Activated naive CD8-positive, alpha-beta T cell treated with anti-CD3 and anti-CD28 coated beads, Interleukin-2, amount 10 ng/mL, durations not matched to agents 7 days and 5 days (primary cell): ENCODE results near the gene DNAH14. TPM values are rescaled to one million over a fixed set of nuclear protein-coding genes. Genes with fewer than 3 reads are reported as not detected.
"Not testable (repeated sequence)": the region's sequence is repeated elsewhere in the genome, so short reads cannot be mapped to it uniquely, and the experiment has no call there.

Source experiments
- ATAC-seq: fragments of 150-1000 bp; cut with Tn5 transposase; one replicate; pipeline ENCODE4 v1.10.0; 2021; ENCODE audit warnings: low read depth, moderate library complexity
- POLR2A ChIA-PET: fragments of 350-600 bp; sonication (Branson Sonifier 250); formaldehyde crosslinking; loops from one replicate; lab custom pipeline; 2021; ENCODE audit warnings: antibody characterized with exemption; lab: Charles Lee
- DNase-seq: peaks from one replicate; pipeline ENCODE4 v3.0.0; 2021
- H3K27ac Mint-ChIP-seq: one replicate; pipeline ENCODE4 v1.8.0; 2022; ENCODE audit warnings: mild to moderate bottlenecking, mixed read lengths
- H3K27me3 Mint-ChIP-seq: one replicate; pipeline ENCODE4 v1.8.0; 2022; ENCODE audit warnings: mild to moderate bottlenecking, moderate library complexity, mixed read lengths
- H3K36me3 Mint-ChIP-seq: one replicate; pipeline ENCODE4 v1.8.0; 2021; ENCODE audit warnings: mild to moderate bottlenecking, mixed read lengths
- H3K4me1 Mint-ChIP-seq: one replicate; pipeline ENCODE4 v1.8.0; 2021; ENCODE audit warnings: mixed read lengths
- H3K4me3 Mint-ChIP-seq: one replicate; pipeline ENCODE4 v1.8.0; 2022; ENCODE audit warnings: mild to moderate bottlenecking, moderate library complexity, mixed read lengths
- H3K9me3 Mint-ChIP-seq: one replicate; pipeline ENCODE4 v1.8.0; 2021; ENCODE audit warnings: mixed read lengths
- total RNA-seq, 2 experiments: library from RNA; stranded (reverse); gene quantifications; one replicate each; pipeline ENCODE4 v1.2.3, GENCODE V29; 2021

DNAH14 gene
- total RNA-seq, result not detected

DNA sequence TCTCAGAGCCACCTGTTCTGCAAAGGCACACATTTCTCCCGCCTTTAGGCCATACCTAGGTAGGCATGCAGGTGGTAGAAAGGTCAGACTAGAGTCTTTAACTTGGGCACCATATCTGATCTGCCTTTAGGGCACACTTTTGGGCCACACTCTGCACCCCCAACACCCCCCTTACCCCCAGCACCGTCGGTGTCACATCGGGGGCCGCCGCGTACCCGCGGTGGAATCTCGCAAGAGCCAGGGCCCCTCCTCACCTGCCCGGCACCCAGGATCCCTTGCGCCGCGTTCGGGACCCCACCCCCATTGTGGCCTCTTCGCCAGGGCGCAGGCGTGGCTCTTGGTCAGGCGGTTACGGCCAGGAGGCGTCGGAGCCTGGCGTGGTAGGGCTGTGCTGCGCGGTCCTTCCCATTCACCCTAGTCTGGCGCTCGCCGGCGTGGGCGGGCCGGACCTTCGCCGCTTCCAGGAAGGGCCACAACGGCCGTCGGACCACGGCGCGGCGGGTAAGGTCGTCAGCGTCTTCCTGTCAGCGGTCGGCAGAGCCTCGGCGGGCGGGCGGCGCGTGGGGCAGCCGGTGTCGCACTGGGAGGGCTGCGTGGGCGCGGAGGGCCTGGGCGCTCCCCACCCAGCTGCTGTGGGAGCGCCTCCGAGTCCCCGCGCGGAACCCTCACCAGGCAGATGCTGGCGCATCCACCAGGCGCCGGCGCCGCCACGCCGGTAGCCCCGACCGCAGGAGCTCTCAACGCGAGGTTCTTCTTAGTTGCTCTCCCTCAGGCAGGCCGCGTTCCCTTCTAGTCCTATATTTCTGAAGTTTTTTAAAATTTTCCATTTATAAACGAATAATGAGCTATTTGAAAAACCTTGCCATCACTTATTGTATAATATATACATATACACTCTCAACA is at the start of gene DNAH14:
Gene DNAH14 (plus strand): TSS at position 341 of the 903 bp plus-strand sequence. CDS start 23,028 bp downstream, outside the sequence.
- H3K4me3 Mint-ChIP-seq, result peak within 1 kb of the TSS; percentile 58
- no peaks in the 10 kb centered on the region for H3K4me1 Mint-ChIP-seq
- POLR2A ChIA-PET, result no interaction called here
- no peak within 1 kb of the TSS for H3K27ac Mint-ChIP-seq
- ATAC-seq, result peak; percentile 61
- no peaks in the 10 kb centered on the region for H3K36me3 Mint-ChIP-seq
- peaks cover 32% of the 10 kb centered on the region for H3K27me3 Mint-ChIP-seq
- DNase-seq, result peak; percentile 39
- H3K9me3 Mint-ChIP-seq, result peaks cover 23% of the 10 kb centered on the region

GRCh38 chr1:224880593-224881307 is 48.7 kb upstream of the DNAH14 start:
- ATAC-seq (no peak), DNase-seq (no peak)
- Mint-ChIP-seq H3K4me3 (no peak overlapping the region), H3K9me3 (peaks cover 2% of the 10 kb centered on the region), H3K36me3 (no peaks in the 10 kb centered on the region), H3K27me3 (peaks cover 6% of the 10 kb centered on the region), H3K4me1 (no peaks in the 10 kb centered on the region), H3K27ac (no peak overlapping the region)
- POLR2A ChIA-PET, result no interaction called here

GRCh38 chr1:224881308-224881692 is 48.2 kb upstream of the DNAH14 start:
- H3K27me3 Mint-ChIP-seq, H3K36me3 Mint-ChIP-seq, DNase-seq, H3K4me1 Mint-ChIP-seq, H3K27ac Mint-ChIP-seq, H3K9me3 Mint-ChIP-seq, H3K4me3 Mint-ChIP-seq, POLR2A ChIA-PET, ATAC-seq: not testable (repeated sequence)

- no peaks in the 10 kb centered on the region for H3K36me3 Mint-ChIP-seq
- ATAC-seq, result no peak
- H3K9me3 Mint-ChIP-seq, result peaks cover 7% of the 10 kb centered on the region
- H3K27ac Mint-ChIP-seq, result no peak overlapping the region
- H3K4me1 Mint-ChIP-seq, result no peaks in the 10 kb centered on the region
- H3K27me3 Mint-ChIP-seq, result peaks cover 6% of the 10 kb centered on the region
- H3K4me3 Mint-ChIP-seq, result no peak overlapping the region
- DNase-seq, result no peak
- POLR2A ChIA-PET, result no interaction called here
These were observed 47.7 kb upstream of the DNAH14 start for GRCh38 chr1:224881762-224882211.

DNA sequence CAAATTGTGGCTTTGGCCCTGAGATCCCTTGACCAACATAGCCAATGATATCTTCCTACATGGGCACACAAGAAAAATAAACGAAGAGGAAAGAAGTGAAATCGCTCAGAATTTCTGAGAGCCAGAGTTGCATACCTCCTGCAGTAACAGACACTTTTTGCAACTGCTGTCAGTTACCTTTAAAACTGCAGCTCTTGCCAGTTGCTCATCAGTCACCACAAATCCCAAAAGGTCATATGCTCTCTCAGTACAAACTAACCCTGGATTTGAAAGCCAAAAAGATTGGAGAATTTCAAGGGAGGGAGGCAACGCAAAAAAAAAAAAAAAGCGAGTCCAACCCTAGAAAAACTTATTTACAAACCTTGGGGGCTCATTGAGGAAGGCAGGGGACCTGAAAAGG is 47.2 kb upstream of the DNAH14 start:
- Mint-ChIP-seq H3K4me1 (no peaks in the 10 kb centered on the region), H3K27ac (no peak overlapping the region), H3K4me3 (no peak overlapping the region), H3K9me3 (peaks cover 7% of the 10 kb centered on the region), H3K36me3 (no peaks in the 10 kb centered on the region), H3K27me3 (peaks cover 6% of the 10 kb centered on the region)
- ATAC-seq (no peak), DNase-seq (no peak)
- POLR2A ChIA-PET, result no interaction called here

GRCh38 chr1:224883091-224883490 is 46.4 kb upstream of the DNAH14 start:
- H3K36me3 Mint-ChIP-seq, result no peaks in the 10 kb centered on the region
- H3K27me3 Mint-ChIP-seq, result peaks cover 6% of the 10 kb centered on the region
- POLR2A ChIA-PET, result no interaction called here
- no peaks in the 10 kb centered on the region for H3K4me1 Mint-ChIP-seq
- H3K9me3 Mint-ChIP-seq, result peaks cover 7% of the 10 kb centered on the region
- DNase-seq (no peak), ATAC-seq (no peak)
- no peak overlapping the region for H3K4me3 Mint-ChIP-seq
- no peak overlapping the region for H3K27ac Mint-ChIP-seq

GRCh38 chr1:224884361-224884801 is 45.1 kb upstream of the DNAH14 start:
- ATAC-seq, result no peak
- Mint-ChIP-seq H3K27me3 (peaks cover 6% of the 10 kb centered on the region), H3K9me3 (peaks cover 7% of the 10 kb centered on the region), H3K4me3 (no peak overlapping the region), H3K27ac (no peak overlapping the region), H3K36me3 (no peaks in the 10 kb centered on the region), H3K4me1 (no peaks in the 10 kb centered on the region)
- POLR2A ChIA-PET, result no interaction called here
- DNase-seq, result no peak

DNA sequence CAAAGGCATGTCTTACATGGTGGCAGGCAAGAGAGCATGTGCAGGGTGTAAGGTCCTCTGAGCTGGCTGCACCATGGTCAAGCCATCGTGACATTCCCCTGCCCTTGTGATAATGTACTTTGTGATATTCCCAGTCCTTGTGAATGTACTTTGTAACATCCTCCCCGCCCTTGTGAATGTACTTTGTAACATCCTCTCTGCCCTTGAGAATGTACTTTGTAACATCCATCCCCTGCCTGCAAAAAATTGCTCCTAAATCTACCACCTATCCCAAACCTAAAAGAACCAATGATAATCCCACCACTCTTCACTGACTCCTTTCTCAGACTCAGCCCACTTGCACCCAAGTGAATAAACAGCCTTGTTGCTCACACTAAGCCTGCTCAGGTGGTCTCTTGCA is 44.1 kb upstream of the DNAH14 start:
- H3K27ac Mint-ChIP-seq, H3K9me3 Mint-ChIP-seq, H3K36me3 Mint-ChIP-seq, H3K27me3 Mint-ChIP-seq, POLR2A ChIA-PET, DNase-seq, H3K4me3 Mint-ChIP-seq, ATAC-seq, H3K4me1 Mint-ChIP-seq: not testable (repeated sequence)

- Mint-ChIP-seq H3K9me3 (peaks cover 8% of the 10 kb centered on the region), H3K27me3 (peaks cover 2% of the 10 kb centered on the region), H3K4me1 (no peaks in the 10 kb centered on the region), H3K4me3 (no peak overlapping the region), H3K27ac (no peak overlapping the region), H3K36me3 (peaks cover 1% of the 10 kb centered on the region)
- ATAC-seq, result no peak
- POLR2A ChIA-PET, result no interaction called here
- no peak for DNase-seq
These were observed 34.6 kb upstream of the DNAH14 start for GRCh38 chr1:224894915-224895314.

DNA sequence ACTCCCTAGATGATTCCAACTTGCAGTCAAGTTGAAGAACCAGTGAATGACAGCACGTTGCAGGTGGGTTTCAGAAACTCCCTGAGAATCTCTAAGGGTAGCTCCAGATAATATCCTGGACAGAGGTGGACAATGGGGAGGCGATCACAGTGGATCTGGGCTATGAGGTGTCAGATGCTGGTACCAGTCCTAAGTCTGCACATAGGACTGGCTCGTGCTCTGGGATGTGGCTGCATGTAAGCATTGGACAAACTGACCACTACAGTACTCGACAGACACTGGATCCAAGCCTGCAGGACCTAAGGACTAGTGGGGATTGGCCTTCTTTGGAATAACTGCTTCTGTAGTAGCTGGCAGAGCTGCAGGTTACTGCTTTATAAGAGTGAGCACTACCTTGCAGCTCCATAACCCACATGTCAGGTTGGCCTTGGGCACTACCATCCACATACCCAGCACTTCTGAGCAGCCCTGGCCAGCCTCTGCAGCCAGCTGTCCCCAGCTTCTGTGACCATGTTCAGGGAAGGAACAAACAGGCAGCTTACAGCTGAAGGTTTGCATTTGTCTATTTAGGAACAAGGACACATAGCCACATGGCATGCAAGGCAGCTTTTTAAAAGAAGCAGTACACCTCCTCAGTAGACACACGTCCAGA is 33.2 kb upstream of the DNAH14 start:
- POLR2A ChIA-PET, result no interaction called here
- peaks cover 8% of the 10 kb centered on the region for H3K9me3 Mint-ChIP-seq
- peaks cover 1% of the 10 kb centered on the region for H3K36me3 Mint-ChIP-seq
- DNase-seq (no peak), ATAC-seq (no peak)
- no peaks in the 10 kb centered on the region for H3K4me1 Mint-ChIP-seq
- peaks cover 2% of the 10 kb centered on the region for H3K27me3 Mint-ChIP-seq
- no peak overlapping the region for H3K27ac Mint-ChIP-seq
- no peak overlapping the region for H3K4me3 Mint-ChIP-seq

GRCh38 chr1:224897529-224898327 is 31.7 kb upstream of the DNAH14 start:
- Mint-ChIP-seq H3K27me3 (peaks cover 2% of the 10 kb centered on the region), H3K9me3 (peaks cover 8% of the 10 kb centered on the region), H3K27ac (no peak overlapping the region), H3K36me3 (peaks cover 1% of the 10 kb centered on the region), H3K4me3 (no peak overlapping the region), H3K4me1 (no peaks in the 10 kb centered on the region)
- ATAC-seq (no peak), DNase-seq (no peak)
- POLR2A ChIA-PET, result no interaction called here

GRCh38 chr1:224898937-224899336 is 30.5 kb upstream of the DNAH14 start:
- Mint-ChIP-seq H3K9me3 (peaks cover 8% of the 10 kb centered on the region), H3K27ac (no peak overlapping the region), H3K4me1 (no peaks in the 10 kb centered on the region), H3K27me3 (peaks cover 4% of the 10 kb centered on the region), H3K36me3 (peaks cover 1% of the 10 kb centered on the region), H3K4me3 (no peak overlapping the region)
- ATAC-seq (no peak), DNase-seq (no peak)
- POLR2A ChIA-PET, result no interaction called here
